GM18526 (cell line): Measurements from ENCODE around the gene ZHX3.

Source experiments
- POLR2A ChIP-seq: IDR thresholded peaks from 3 replicates; pipeline ENCODE4 v1.6.1; 2011; ENCODE audit not compliant: insufficient read length; ENCODE audit errors: extremely low read depth

ZHX3 gene

GRCh38 chr20:41136680-41137613, 180.6 kb downstream of the ZHX3 start, which contains the start of gene PLCG1:
TSS of gene PLCG1 (plus strand) at chr20:41137543. CDS start at chr20:41137642, 99 bp downstream.
- peak; percentile 43 for TF ChIP-seq POLR2A

DNA sequence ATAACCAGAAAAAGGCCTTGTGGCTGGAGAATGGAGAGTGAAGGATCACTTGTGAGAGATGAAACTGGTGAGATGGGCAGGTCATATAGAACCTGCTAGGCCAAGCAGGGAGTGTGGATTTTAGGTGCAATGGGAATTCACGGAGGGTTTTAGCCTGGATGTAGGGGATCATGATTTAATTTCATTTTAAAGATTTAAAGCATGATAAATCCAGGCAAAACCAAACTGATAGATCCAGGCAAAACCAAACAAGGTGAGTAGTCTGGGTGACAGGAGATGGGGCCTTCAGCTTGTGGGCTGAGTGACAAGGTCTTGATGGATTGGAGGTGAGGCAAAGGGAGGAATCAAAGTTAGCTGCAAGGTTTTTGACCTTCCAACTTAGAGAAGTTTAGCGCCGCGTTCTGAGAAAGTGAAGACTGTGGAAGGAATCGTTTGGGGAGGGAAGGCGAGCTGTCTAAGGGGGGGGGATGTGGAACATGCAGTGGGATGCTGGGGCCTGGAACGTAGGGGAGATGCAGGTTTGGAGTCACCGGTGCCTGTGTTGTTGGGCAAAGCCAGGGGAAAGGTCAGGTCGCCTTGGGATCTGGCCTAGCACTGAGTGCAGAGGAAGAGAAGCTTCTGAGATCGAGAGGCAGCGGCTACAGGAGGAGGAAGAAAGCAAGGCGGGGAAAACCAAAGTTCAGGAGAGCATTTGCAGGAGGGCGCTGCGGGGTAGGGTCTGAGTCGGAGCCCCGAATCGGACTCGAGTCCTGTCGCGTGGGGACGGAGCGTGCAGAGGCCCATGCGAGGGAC, 181.4 kb downstream of the ZHX3 start:
- TF ChIP-seq POLR2A, result no peak

- no peak for TF ChIP-seq POLR2A
These were observed 182.2 kb downstream of the ZHX3 start for GRCh38 chr20:41135187-41135887.

- TF ChIP-seq POLR2A, result no peak
These were observed 183.0 kb downstream of the ZHX3 start for GRCh38 chr20:41134362-41135186.

GRCh38 chr20:41133709-41134361, 183.7 kb downstream of the ZHX3 start:
- TF ChIP-seq POLR2A, result no peak

GRCh38 chr20:41131594-41132387, 185.7 kb downstream of the ZHX3 start:
- TF ChIP-seq POLR2A, result no peak
